GM18519 (cell line): ENCODE measurements around the gene OSGEPL1.
"Not testable (repeated sequence)": the region's sequence is repeated elsewhere in the genome, so short reads cannot be mapped to it uniquely, and the experiment has no call there.

Experiments used
- ATAC-seq: cut with Tn5 transposase; IDR thresholded peaks from one replicate; pipeline ENCODE4 v1.9.1; 2021; ENCODE audit warnings: mild to moderate bottlenecking, moderate library complexity; ENCODE audit not compliant: unreplicated experiment, low FRiP score

Gene OSGEPL1

GRCh38 chr2:189756311-189756952, 6.2 kb downstream of the OSGEPL1 start:
- ATAC-seq, result no peak

- ATAC-seq, result no peak
Observed at GRCh38 chr2:189751080-189751658, 11.4 kb downstream of the OSGEPL1 start.

- ATAC-seq, result no peak
Observed at GRCh38 chr2:189729430-189729829, 33.2 kb downstream of the OSGEPL1 start.

GRCh38 chr2:189726849-189727248, 35.7 kb downstream of the OSGEPL1 start:
- ATAC-seq, result no peak

- ATAC-seq, result no peak
Observed at GRCh38 chr2:189726271-189726670, 36.3 kb downstream of the OSGEPL1 start.

- no peak for ATAC-seq
Observed at GRCh38 chr2:189723192-189723591, 39.4 kb downstream of the OSGEPL1 start.

- no peak for ATAC-seq
Observed at GRCh38 chr2:189719571-189719970, 43.0 kb downstream of the OSGEPL1 start.

- ATAC-seq, result not testable (repeated sequence)
Observed at GRCh38 chr2:189717593-189717992, 45.0 kb downstream of the OSGEPL1 start.

- ATAC-seq, result no peak
Observed at GRCh38 chr2:189709501-189710221, 52.9 kb downstream of the OSGEPL1 start.

GRCh38 chr2:189702071-189702470, 60.5 kb downstream of the OSGEPL1 start:
- ATAC-seq, result no peak

- no peak for ATAC-seq
Observed at GRCh38 chr2:189700681-189701080, 61.9 kb downstream of the OSGEPL1 start.

- ATAC-seq, result peak; percentile 54
Observed at GRCh38 chr2:189698020-189698887, 64.3 kb downstream of the OSGEPL1 start.
